ENCODE measurements around the gene UNC5C. TPM values are rescaled to one million over a fixed set of nuclear protein-coding genes. Genes with fewer than 3 reads are reported as not detected.

Gene UNC5C
- total and polyA plus RNA-seq, 2 of the 4 experiments (the other 2 are of a cell fraction) = under 0.01 TPM

- Histone ChIP-seq H2BK15ac (ENCODE audit: low read depth, low read length) (no peak overlapping the region), H3K18ac (ENCODE audit: low read depth, low read length) (no peak overlapping the region), H3K9me1 (ENCODE audit: insufficient read depth, low read length) (no peaks in the 10 kb centered on the region), H3K36me3 (ENCODE audit: control insufficient read depth, insufficient read depth, low read length) (no peaks in the 10 kb centered on the region), H3K4me2 (ENCODE audit: low read depth, low read length) (no peak overlapping the region), H3K23ac (ENCODE audit: low read depth, low read length) (no peak overlapping the region), H2BK20ac (ENCODE audit: low read depth, low read length) (no peak overlapping the region), H3K9me3 (ENCODE audit: control insufficient read depth, insufficient read depth, low read length) (no peaks in the 10 kb centered on the region), H3K4me3 (ENCODE audit: insufficient read depth, low read depth, low read length) (no peak overlapping the region), H3K9ac (ENCODE audit: low read depth, low read length) (no peak overlapping the region), H3K27me3 (ENCODE audit: control insufficient read depth, insufficient read depth, low read length) (no peaks in the 10 kb centered on the region), H3K27ac (ENCODE audit: insufficient read depth, low read length) (no peak overlapping the region), H2AK5ac (ENCODE audit: low read depth, low read length) (no peak overlapping the region), H3K56ac (ENCODE audit: extremely low read depth, insufficient read depth, low read length) (no peak overlapping the region), H4K5ac (ENCODE audit: low read depth, low read length) (no peak overlapping the region), H4K20me1 (ENCODE audit: insufficient read depth, low read length) (no peaks in the 10 kb centered on the region), H4K8ac (ENCODE audit: low read depth in 2 of 2, low read length in 2 of 2) (no peak overlapping the region), H2BK120ac (ENCODE audit: low read depth, low read length) (no peak overlapping the region), H4K91ac (ENCODE audit: insufficient read depth, low read depth, low read length) (no peak overlapping the region), H3K4ac (ENCODE audit: low read depth, low read length) (no peak overlapping the region), H2AFZ (replicated peaks; ENCODE audit: low read length, poor library complexity) (no peak overlapping the region), H3K14ac (replicated peaks; ENCODE audit: low read depth, low read length) (no peak overlapping the region), H2AK9ac (replicated peaks; ENCODE audit: low read depth, low read length, poor library complexity) (no peak overlapping the region), H2BK5ac (ENCODE audit: low read depth, low read length, poor library complexity, severe bottlenecking) (no peak overlapping the region), H3K4me1 (ENCODE audit: control insufficient read depth, insufficient read depth, low read length) (no peaks in the 10 kb centered on the region), H3K79me1 (ENCODE audit: low read depth in 1 of 2, low read length in 2 of 2) (no peaks in the 10 kb centered on the region)
- DNase-seq (no peak), ATAC-seq (ENCODE audit: low read depth) (no peak)
- dilution Hi-C loops (cut with HindIII; ENCODE audit: low sequenced_read_pairs, unreplicated experiment) = no loop called here
- in situ Hi-C loops (cut with MboI; ENCODE audit: low sequenced_read_pairs) = no loop called here
- intact Hi-C loops (cut with micrococcal nuclease) = no loop called here
- no peak for TF ChIP-seq POLR2A (IDR thresholded peaks at IDR 0.05; ENCODE audit: low read depth, low read length)
- TF ChIP-seq RCOR1 (IDR thresholded peaks at IDR 0.05; ENCODE audit: insufficient replicate concordance, low read length) = no peak
- no peak for TF ChIP-seq BHLHE40 (IDR thresholded peaks at IDR 0.05; ENCODE audit: low read depth, low read length)
- TF ChIP-seq MAFK (IDR thresholded peaks at IDR 0.05; ENCODE audit: low read depth, low read length) = no peak
- BruUV-seq (replicated peaks) = no TSS peak
- no CpG with 5 or more reads among the region's 2 CpGs for WGBS, 2 experiments (ENCODE audit: extremely low coverage in 2 of 2, insufficient read length in 1 of 2)
- CTCF ChIA-PET = interaction anchor here (0.6 kb wide), 1 partner anchor 120 kb away, joined by 3 read pairs; no protein-coding TSS in a partner anchor
- POLR2A ChIA-PET (ENCODE audit: unreplicated experiment) = no interaction called here
Measured at GRCh38 chr4:95285797-95286196, 263.0 kb downstream of the UNC5C start.
